Astrocyte of the cerebellum (primary cell): ENCODE data around the gene ASMT.
"Not testable (repeated sequence)": the region's sequence is repeated elsewhere in the genome, so short reads cannot be mapped to it uniquely, and the experiment has no call there.

ENCODE experiments used
- DNase-seq: peaks from one replicate; pipeline ENCODE4 v3.0.0-alpha.2; 2011; ENCODE audit warnings: low read depth
- H3K4me3 ChIP-seq: 2 replicates; pipeline ENCODE4 v1.5.1; 2011; ENCODE audit warnings: mild to moderate bottlenecking, low read depth, low read length, moderate library complexity
- CTCF ChIP-seq: IDR thresholded peaks from 2 replicates; pipeline ENCODE4 v1.5.1; 2012; ENCODE audit warnings: low read length, low read depth, moderate library complexity, mild to moderate bottlenecking; ENCODE audit errors: missing control alignments
- in situ Hi-C: cut with HindIII; loops from 2 replicates; pipeline ENCODE4 v1.10.0; 2017; ENCODE audit warnings: low sequenced_read_pairs

The ASMT gene

DNA sequence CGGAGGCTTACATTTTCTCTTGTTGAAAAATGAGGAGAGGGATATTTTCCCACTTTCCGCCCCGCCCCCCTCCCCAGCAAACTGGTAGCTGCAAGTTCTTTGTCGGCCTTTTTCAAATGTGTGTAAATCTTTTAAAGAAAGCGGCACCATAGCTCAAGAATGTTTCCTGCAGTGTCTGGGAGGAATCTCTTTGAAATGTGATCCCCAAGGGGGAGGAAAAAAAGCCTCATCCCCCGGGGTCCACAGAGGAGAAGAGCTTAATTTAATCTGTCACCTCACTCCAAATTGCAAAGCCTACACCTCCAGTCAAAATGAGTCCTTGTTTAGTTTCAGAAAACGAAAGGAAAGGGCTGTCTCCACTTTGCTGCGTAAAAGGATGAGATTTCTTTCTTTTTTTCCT is 34.8 kb downstream of the ASMT start:
- in situ Hi-C loops = loop anchor here (25.0 kb wide), 1 partner anchor 938 kb away; no protein-coding TSS in a partner anchor
- no peak for DNase-seq
- peak overlapping the region; percentile 16 for H3K4me3 ChIP-seq
- TF ChIP-seq CTCF = no peak

DNA sequence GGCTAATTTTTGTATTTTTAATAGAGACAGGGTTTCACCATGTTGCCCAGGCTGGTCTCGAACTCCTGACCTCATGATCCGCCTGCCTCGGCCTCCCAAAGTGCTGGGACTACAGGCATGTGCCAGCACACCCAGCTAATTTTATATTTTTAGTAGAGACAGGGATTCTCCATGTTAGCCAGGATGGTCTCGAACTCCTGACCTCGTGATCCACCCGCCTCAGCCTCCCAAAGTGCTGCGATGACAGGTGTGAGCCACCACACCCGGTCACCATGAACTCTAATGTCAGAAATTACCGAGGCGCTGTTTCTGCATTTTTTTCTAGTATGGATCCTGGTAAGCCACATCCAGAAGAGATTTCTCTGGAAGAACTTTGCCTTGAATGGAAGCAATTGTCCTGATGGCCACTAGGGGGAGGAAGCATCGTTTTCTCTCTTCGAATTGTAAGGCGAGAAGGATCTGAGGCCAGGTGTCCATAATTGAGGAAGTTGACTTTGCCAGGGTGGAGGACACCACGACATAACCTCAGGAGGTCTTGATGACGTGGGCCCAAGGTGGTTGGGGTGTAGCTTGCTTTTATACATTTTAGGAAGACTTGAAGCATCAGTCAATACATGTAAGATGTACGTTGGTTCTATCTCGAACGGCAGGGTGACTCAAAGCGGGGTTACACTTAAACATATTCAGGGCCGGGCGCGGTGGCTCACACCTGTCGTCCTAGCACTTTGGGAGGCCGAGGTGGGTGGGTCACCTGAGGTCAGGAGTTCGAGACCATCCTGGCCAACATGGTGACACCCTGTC is 37.4 kb downstream of the ASMT start:
- TF ChIP-seq CTCF = peak; percentile 84
- peak; percentile 42 for DNase-seq
- H3K4me3 ChIP-seq = not testable (repeated sequence)
- in situ Hi-C loops = loop anchor here (25.0 kb wide), 1 partner anchor 935 kb away; no protein-coding TSS in a partner anchor

- no peak for DNase-seq
- TF ChIP-seq CTCF = no peak
- no peak overlapping the region for H3K4me3 ChIP-seq
- in situ Hi-C loops = loop anchor here (25.0 kb wide), 1 partner anchor 931 kb away; no protein-coding TSS in a partner anchor
Measured at GRCh38 chrX:1656379-1656778, 41.5 kb downstream of the ASMT start.

DNA sequence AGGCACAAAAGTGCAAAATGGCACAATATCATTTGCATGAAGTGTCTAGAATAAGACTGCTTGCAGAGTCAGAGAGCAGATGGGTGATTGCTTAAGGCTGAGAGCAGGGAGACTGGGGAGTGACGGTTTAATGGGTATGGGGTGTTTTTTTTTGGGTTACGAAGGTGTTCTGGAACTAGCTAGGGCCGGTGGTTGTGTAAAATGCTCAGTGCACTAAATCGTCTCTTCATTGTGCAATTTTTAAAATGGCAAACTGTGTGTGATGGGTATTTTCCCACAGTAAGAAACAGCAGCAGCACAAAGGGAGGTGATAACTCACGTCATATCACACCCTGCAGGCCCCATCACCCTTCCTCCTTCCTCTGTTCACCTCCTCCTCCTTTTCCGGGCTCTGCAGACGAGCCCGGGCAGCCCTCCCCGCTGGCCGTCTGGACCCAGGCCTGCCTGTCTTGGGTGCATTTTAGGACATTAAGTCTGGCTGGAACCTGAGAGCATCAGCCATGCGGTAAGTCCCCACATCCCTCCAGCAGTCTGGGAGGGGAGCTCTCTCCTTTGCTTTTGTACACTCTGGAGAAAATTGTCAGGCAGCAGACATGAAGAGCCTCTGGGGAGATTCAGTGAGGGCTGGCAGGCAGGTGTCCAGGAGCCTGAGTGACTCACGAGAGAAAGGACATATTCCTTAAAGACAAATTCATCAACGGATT is 42.7 kb downstream of the ASMT start:
- no peak for TF ChIP-seq CTCF
- DNase-seq = no peak
- no peak overlapping the region for H3K4me3 ChIP-seq
- in situ Hi-C loops = loop anchor here (25.0 kb wide), 1 partner anchor 930 kb away; no protein-coding TSS in a partner anchor

GRCh38 chrX:1658071-1658491 is 43.2 kb downstream of the ASMT start:
- DNase-seq = no peak
- in situ Hi-C loops = loop anchor here (25.0 kb wide), 1 partner anchor 929 kb away; no protein-coding TSS in a partner anchor
- H3K4me3 ChIP-seq = no peak overlapping the region
- no peak for TF ChIP-seq CTCF

DNA sequence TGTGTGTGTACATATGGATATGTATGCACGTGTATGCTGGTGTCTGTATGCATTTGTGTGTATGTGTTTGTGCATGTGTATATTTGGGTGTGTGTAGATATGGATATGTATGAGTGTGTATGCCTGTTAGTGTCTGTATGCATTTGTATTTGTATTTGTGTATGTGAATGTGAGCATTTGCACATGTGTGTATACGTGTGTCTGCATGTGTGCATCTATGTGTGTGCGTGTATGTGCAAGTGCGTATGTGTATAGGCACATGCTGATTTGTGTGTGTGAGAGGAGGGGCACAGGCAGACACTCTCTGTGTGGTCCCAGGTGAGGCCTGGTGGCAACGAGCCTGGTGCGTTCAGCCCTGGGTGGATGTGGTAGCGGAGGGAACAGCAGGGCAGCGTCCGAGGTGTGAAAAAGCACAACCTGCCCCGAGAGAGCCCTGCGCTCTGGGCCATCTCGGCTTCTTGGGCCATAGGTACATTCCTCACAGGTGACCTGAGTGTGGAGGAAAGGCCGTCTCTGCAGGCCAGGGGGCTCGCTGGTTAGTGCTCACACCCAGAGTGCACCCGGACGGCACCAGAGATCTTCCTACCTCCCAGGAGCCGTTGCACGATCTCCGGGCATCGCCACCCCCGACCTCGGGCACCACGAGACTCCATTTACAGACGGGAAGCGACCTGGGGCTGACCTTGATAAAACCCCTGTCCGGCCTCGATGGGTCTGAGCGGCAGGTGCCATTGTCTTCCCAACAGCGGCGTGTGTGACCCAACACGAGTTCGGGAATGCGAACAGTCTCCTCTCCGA is 45.0 kb downstream of the ASMT start:
- TF ChIP-seq CTCF = no peak
- no peak overlapping the region for H3K4me3 ChIP-seq
- in situ Hi-C loops = loop anchor here (25.0 kb wide), 1 partner anchor 927 kb away; no protein-coding TSS in a partner anchor
- no peak for DNase-seq
